ENCODE measurements around the gene TOGARAM2.

- no peak for TF ChIP-seq EZH2 (IDR thresholded peaks at IDR 0.05; ENCODE audit: insufficient read depth, poor library complexity, severe bottlenecking)
- no peak for TF ChIP-seq EZH2phosphoT487 (IDR thresholded peaks at IDR 0.05; ENCODE audit: insufficient read depth, low read depth)
Measured at GRCh38 chr2:29041161-29041660, 60.1 kb downstream of the TOGARAM2 start.

All from GM23248 (cell line).